ENCODE data around the gene CRAT.

GRCh38 chr9:129142138-129142935 lies 31.7 kb upstream of the CRAT start:
- TF ChIP-seq CTCF (IDR thresholded peaks at IDR 0.05; ENCODE audit: poor library complexity) (no peak), EZH2 (IDR thresholded peaks at IDR 0.05; ENCODE audit: borderline replicate concordance) (no peak), EZH2phosphoT487 (IDR thresholded peaks at IDR 0.05; ENCODE audit: low read depth, severe bottlenecking, unreplicated experiment) (no peak)

All from hepatocyte (in vitro differentiated cells).